CMK (cell line): ENCODE results near the gene LSM12.
"Not testable (repeated sequence)": the region's sequence is repeated elsewhere in the genome, so short reads cannot be mapped to it uniquely, and the experiment has no call there.

ENCODE experiments used
- DNase-seq: peaks from one replicate; pipeline ENCODE4 v3.0.0-alpha.2; 2010; ENCODE audit warnings: low read depth

LSM12 gene

GRCh38 chr17:44044071-44044470 is 22.4 kb downstream of the LSM12 start:
- DNase-seq: no peak

- no peak for DNase-seq
Observed at GRCh38 chr17:44043272-44043696, 23.2 kb downstream of the LSM12 start.

- DNase-seq: no peak
Observed at GRCh38 chr17:44039829-44040635, 26.4 kb downstream of the LSM12 start.

GRCh38 chr17:44038604-44039011 is 27.9 kb downstream of the LSM12 start:
- DNase-seq: no peak

GRCh38 chr17:44037471-44037870 is 29.0 kb downstream of the LSM12 start:
- DNase-seq: no peak

- DNase-seq: not testable (repeated sequence)
Observed at GRCh38 chr17:44034688-44035087, 31.8 kb downstream of the LSM12 start.

GRCh38 chr17:44033861-44034408 is 32.5 kb downstream of the LSM12 start:
- no peak for DNase-seq

GRCh38 chr17:44030482-44030881 is 36.0 kb downstream of the LSM12 start:
- DNase-seq: no peak

GRCh38 chr17:44029736-44030135 is 36.7 kb downstream of the LSM12 start:
- no peak for DNase-seq

- DNase-seq: no peak
Observed at GRCh38 chr17:44024853-44025252, 41.6 kb downstream of the LSM12 start.

- no peak for DNase-seq
Observed at GRCh38 chr17:44024271-44024663, 42.2 kb downstream of the LSM12 start.

GRCh38 chr17:44023545-44024270 is 42.8 kb downstream of the LSM12 start:
- DNase-seq: no peak

- DNase-seq: no peak
Observed at GRCh38 chr17:44022246-44022645, 44.2 kb downstream of the LSM12 start.

- not testable (repeated sequence) for DNase-seq
Observed at GRCh38 chr17:44021227-44021626, 45.2 kb downstream of the LSM12 start.

- DNase-seq: peak; percentile 84
Observed at GRCh38 chr17:44014437-44015172, 51.9 kb downstream of the LSM12 start, which contains the start of gene TMEM101. TMEM101 (minus strand) TSS chr17:44014963; CDS start chr17:44014952, 11 bp downstream.

GRCh38 chr17:44014133-44014436 is 52.4 kb downstream of the LSM12 start:
- DNase-seq: no peak

- DNase-seq: no peak
Observed at GRCh38 chr17:44012874-44013273, 53.6 kb downstream of the LSM12 start.

- DNase-seq: no peak
Observed at GRCh38 chr17:44012391-44012790, 54.1 kb downstream of the LSM12 start.

- DNase-seq: no peak
Observed at GRCh38 chr17:44011876-44012275, 54.6 kb downstream of the LSM12 start.

GRCh38 chr17:44010966-44011647 is 55.4 kb downstream of the LSM12 start:
- no peak for DNase-seq

- DNase-seq: no peak
Observed at GRCh38 chr17:44008205-44008909, 58.1 kb downstream of the LSM12 start.
